SK-N-SH (cell line): ENCODE results near the gene LPCAT2.

Experiments
- EP300 ChIP-seq, 2 experiments: IDR thresholded peaks; 2 replicates each; pipeline versions ENCODE4 v1.4.0 to v1.6.1; 2012; ENCODE audit warnings: borderline replicate concordance in 1 of 2, low read depth in 1 of 2, low read length in 1 of 2
- GABPA ChIP-seq: IDR thresholded peaks from 2 replicates; pipeline ENCODE4 v1.4.0; 2012; ENCODE audit warnings: low read depth, mild to moderate bottlenecking
- JUND ChIP-seq: IDR thresholded peaks from 2 replicates; pipeline ENCODE4 v1.4.0; 2012
- MXI1 ChIP-seq: IDR thresholded peaks from 2 replicates; pipeline ENCODE4 v1.6.1; 2012; ENCODE audit warnings: mild to moderate bottlenecking, low read depth, low read length, improper control_type of control experiment
- POLR2AphosphoS5 ChIP-seq: IDR thresholded peaks from 2 replicates; pipeline ENCODE4 v1.6.1; 2012; ENCODE audit warnings: low read depth, low read length
- RCOR1 ChIP-seq: fragments of 150-350 bp; IDR thresholded peaks from 2 replicates; pipeline ENCODE4 v1.6.1; 2017; ENCODE audit warnings: antibody characterized with exemption, low read length
- SMC3 ChIP-seq: IDR thresholded peaks from 2 replicates; pipeline ENCODE4 v1.6.1; 2012; ENCODE audit warnings: low read depth, low read length, improper control_type of control experiment
- TEAD4 ChIP-seq: IDR thresholded peaks from 2 replicates; pipeline ENCODE4 v1.4.0; 2012; ENCODE audit warnings: mild to moderate bottlenecking, borderline replicate concordance; ENCODE audit not compliant: insufficient read depth
- YY1 ChIP-seq: IDR thresholded peaks from 2 replicates; pipeline ENCODE4 v1.4.0; 2012; ENCODE audit warnings: low read depth, mild to moderate bottlenecking
- TF ChIP-seq, protein P1 (sequence below): fragments of 200-600 bp; sonication (generic); IDR thresholded peaks from 2 replicates; pipeline ENCODE4 v1.6.1; 2017; ENCODE audit warnings: antibody characterized with exemption, mild to moderate bottlenecking, moderate library complexity
- TF ChIP-seq, protein P2 (sequence below): IDR thresholded peaks from 2 replicates; pipeline ENCODE4 v1.6.1; 2012; ENCODE audit warnings: mild to moderate bottlenecking, low read depth, low read length, moderate library complexity
- TF ChIP-seq, protein P3 (sequence below): IDR thresholded peaks from 2 replicates; pipeline ENCODE4; 2012
- TF ChIP-seq, protein P4 (sequence below): IDR thresholded peaks from 2 replicates; pipeline ENCODE4 v1.4.0; 2012; ENCODE audit warnings: low read depth
- TF ChIP-seq, protein P5 (sequence below): IDR thresholded peaks from 2 replicates; pipeline ENCODE4 v1.4.0; 2012; ENCODE audit warnings: low read depth, borderline replicate concordance

DNA sequence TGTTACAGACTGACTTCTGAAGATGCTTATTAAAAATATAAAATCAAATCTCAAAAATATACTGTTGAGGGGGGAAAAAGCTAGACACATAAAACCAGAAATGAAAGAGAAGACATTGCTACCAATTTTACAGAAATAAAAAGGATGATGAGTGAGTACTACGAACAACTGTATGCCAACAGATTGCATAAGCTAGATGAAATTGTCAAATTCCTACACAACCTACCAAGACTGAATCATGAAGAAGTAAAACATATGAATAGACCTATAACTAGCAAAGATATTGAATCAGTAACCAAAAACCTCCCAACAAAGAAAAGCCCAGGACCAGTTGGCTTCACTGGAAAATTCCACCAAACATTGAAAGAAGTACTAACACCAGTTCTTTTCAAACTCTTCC is 54.1 kb downstream of the LPCAT2 start:
- TF ChIP-seq SMC3, result no peak
- TF ChIP-seq, protein P1, sequence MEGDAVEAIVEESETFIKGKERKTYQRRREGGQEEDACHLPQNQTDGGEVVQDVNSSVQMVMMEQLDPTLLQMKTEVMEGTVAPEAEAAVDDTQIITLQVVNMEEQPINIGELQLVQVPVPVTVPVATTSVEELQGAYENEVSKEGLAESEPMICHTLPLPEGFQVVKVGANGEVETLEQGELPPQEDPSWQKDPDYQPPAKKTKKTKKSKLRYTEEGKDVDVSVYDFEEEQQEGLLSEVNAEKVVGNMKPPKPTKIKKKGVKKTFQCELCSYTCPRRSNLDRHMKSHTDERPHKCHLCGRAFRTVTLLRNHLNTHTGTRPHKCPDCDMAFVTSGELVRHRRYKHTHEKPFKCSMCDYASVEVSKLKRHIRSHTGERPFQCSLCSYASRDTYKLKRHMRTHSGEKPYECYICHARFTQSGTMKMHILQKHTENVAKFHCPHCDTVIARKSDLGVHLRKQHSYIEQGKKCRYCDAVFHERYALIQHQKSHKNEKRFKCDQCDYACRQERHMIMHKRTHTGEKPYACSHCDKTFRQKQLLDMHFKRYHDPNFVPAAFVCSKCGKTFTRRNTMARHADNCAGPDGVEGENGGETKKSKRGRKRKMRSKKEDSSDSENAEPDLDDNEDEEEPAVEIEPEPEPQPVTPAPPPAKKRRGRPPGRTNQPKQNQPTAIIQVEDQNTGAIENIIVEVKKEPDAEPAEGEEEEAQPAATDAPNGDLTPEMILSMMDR, result no peak
- no peak for TF ChIP-seq MXI1
- no peak for TF ChIP-seq POLR2AphosphoS5
- TF ChIP-seq TEAD4, result no peak
- TF ChIP-seq, protein P2, sequence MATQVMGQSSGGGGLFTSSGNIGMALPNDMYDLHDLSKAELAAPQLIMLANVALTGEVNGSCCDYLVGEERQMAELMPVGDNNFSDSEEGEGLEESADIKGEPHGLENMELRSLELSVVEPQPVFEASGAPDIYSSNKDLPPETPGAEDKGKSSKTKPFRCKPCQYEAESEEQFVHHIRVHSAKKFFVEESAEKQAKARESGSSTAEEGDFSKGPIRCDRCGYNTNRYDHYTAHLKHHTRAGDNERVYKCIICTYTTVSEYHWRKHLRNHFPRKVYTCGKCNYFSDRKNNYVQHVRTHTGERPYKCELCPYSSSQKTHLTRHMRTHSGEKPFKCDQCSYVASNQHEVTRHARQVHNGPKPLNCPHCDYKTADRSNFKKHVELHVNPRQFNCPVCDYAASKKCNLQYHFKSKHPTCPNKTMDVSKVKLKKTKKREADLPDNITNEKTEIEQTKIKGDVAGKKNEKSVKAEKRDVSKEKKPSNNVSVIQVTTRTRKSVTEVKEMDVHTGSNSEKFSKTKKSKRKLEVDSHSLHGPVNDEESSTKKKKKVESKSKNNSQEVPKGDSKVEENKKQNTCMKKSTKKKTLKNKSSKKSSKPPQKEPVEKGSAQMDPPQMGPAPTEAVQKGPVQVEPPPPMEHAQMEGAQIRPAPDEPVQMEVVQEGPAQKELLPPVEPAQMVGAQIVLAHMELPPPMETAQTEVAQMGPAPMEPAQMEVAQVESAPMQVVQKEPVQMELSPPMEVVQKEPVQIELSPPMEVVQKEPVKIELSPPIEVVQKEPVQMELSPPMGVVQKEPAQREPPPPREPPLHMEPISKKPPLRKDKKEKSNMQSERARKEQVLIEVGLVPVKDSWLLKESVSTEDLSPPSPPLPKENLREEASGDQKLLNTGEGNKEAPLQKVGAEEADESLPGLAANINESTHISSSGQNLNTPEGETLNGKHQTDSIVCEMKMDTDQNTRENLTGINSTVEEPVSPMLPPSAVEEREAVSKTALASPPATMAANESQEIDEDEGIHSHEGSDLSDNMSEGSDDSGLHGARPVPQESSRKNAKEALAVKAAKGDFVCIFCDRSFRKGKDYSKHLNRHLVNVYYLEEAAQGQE, result no peak
- TF ChIP-seq, protein P3, sequence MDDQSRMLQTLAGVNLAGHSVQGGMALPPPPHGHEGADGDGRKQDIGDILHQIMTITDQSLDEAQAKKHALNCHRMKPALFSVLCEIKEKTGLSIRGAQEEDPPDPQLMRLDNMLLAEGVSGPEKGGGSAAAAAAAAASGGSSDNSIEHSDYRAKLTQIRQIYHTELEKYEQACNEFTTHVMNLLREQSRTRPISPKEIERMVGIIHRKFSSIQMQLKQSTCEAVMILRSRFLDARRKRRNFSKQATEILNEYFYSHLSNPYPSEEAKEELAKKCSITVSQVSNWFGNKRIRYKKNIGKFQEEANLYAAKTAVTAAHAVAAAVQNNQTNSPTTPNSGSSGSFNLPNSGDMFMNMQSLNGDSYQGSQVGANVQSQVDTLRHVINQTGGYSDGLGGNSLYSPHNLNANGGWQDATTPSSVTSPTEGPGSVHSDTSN, result no peak
- TF ChIP-seq GABPA, result no peak
- TF ChIP-seq, protein P4, sequence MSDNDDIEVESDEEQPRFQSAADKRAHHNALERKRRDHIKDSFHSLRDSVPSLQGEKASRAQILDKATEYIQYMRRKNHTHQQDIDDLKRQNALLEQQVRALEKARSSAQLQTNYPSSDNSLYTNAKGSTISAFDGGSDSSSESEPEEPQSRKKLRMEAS, result no peak
- no peak for TF ChIP-seq RCOR1
- TF ChIP-seq EP300 (IDR thresholded peaks at IDR 0.05; ENCODE audit: borderline replicate concordance in 1 of 2, low read depth in 1 of 2, low read length in 1 of 2), result no peak
- no peak for TF ChIP-seq JUND
- TF ChIP-seq YY1, result no peak
- TF ChIP-seq, protein P5, sequence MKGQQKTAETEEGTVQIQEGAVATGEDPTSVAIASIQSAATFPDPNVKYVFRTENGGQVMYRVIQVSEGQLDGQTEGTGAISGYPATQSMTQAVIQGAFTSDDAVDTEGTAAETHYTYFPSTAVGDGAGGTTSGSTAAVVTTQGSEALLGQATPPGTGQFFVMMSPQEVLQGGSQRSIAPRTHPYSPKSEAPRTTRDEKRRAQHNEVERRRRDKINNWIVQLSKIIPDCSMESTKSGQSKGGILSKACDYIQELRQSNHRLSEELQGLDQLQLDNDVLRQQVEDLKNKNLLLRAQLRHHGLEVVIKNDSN, result no peak
